B cell (primary cell): ENCODE measurements around the gene TCF12.

Source experiments
- EZH2 ChIP-seq: IDR thresholded peaks from 2 replicates; pipeline ENCODE4 v1.6.1; 2012; ENCODE audit warnings: borderline replicate concordance, low read depth, mild to moderate bottlenecking, moderate library complexity, low read length; ENCODE audit not compliant: insufficient read depth, poor library complexity, severe bottlenecking
- TF ChIP-seq, protein P1 (sequence below): fragments of 200-600 bp; IDR thresholded peaks from one replicate; pipeline ENCODE4 v1.8.0; 2022; ENCODE audit warnings: antibody characterized with exemption, mild to moderate bottlenecking

DNA sequence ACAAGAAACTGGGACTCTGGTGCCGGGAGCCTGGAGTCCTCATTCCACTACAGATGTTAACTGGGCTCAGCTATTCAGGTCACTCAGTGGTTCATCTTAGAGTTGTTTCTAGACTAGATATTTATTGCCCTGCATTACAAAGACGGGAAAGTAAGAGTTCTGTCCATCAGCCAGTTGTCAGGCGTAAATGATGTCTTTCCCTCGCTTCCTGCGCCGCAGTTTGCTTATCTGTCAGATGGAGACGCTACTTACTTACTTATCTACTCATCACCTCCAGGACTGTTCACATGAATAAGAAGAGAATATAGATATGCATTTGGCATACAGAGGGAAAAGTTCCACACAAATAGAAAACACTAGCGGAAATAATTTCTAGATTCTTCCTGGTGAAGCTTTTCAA lies 410.0 kb downstream of the TCF12 start:
- no peak for TF ChIP-seq EZH2
- TF ChIP-seq, protein P1, sequence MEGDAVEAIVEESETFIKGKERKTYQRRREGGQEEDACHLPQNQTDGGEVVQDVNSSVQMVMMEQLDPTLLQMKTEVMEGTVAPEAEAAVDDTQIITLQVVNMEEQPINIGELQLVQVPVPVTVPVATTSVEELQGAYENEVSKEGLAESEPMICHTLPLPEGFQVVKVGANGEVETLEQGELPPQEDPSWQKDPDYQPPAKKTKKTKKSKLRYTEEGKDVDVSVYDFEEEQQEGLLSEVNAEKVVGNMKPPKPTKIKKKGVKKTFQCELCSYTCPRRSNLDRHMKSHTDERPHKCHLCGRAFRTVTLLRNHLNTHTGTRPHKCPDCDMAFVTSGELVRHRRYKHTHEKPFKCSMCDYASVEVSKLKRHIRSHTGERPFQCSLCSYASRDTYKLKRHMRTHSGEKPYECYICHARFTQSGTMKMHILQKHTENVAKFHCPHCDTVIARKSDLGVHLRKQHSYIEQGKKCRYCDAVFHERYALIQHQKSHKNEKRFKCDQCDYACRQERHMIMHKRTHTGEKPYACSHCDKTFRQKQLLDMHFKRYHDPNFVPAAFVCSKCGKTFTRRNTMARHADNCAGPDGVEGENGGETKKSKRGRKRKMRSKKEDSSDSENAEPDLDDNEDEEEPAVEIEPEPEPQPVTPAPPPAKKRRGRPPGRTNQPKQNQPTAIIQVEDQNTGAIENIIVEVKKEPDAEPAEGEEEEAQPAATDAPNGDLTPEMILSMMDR, result no peak
